Head of caudate nucleus (tissue), 42 donors: ENCODE data around the gene IGF2BP3.

Experiments
- DNase-seq, 42 donors: peaks; one replicate each; pipeline versions ENCODE4 v3.0.0 to v3.0.0-alpha.2; 2020 to 2021; ENCODE audit warnings: mixed read lengths in 7 of 42
- intact Hi-C: fragments of 100-400 bp; cut with DNase I; formaldehyde crosslinking; loops from one replicate; pipeline ENCODE4 v1.15.0; 2022

The IGF2BP3 gene

DNA sequence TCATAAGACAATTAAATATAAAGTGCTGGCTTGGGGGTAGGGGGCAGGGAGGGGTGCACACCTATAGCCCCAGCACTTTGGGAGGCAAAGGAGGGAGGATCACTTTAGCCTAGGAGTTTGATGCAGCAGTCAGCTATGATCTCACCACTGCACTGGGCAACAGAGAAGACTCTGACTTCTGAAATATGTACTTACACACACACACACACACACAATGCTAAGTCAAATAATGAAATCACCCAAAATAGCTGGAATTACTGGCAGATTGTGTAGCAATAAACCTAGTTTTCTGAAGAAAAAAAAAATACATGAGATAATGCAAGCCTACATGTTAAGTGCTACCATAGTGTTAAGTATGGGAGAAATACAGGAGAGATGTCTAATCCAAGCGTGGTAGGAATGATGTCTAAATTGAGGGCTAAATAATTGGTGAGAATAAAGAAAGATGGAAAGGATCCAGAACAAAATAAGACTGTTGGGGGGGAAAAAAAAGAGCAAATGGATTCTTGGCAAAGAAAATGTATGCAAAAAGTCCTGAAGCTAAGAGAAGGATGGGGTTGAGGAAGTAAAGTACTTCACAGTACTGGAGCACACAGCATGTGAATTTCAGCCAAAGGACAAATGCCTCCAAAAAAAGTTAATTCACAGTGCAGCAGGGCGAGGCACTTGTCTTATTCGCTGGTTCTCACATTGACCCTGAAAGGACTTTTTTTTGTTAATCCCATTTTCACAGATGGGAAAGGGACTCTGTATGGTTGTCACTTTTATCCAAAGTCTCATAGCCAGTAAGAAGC is 73.9 kb downstream of the IGF2BP3 start:
- intact Hi-C loops, result no loop called here

DNA sequence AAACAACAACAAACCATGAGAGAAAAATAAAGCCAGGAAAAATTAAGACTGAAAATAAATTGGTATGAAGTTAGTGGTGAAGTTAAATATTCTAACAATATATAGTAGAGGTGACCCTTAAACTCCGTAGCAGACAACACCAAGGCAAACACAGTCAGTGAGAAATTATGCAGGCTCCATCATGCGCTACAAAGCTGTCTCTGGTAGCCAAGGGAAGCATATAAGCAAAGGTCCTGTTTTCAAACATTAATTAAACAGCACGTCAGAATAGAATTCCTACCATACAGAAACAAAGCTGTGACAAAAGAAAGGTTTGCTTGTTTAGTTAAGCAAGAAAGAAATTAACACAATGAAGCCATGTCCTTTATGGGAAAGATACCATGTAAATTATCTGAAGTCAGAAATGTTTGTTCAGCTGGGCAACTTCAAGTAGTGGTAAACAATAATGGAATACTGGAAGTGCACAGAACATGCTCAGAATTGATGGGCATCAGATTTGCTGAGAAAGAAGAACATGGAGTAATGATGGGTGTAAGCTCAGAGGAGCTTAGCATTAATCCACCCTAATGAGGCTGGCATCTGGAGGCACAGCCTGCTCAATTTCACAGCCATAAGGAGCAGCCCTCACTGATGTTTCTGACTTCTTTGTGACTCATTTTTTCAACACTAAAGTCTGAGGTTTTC is 75.7 kb downstream of the IGF2BP3 start:
- no peak for DNase-seq
- intact Hi-C loops, result no loop called here

More for the DNA sequence above, 73.9 kb downstream of the IGF2BP3 start:
- DNase-seq, result no peak

GRCh38 chr7:23393636-23394035 is 76.7 kb downstream of the IGF2BP3 start:
- intact Hi-C loops, result no loop called here
- DNase-seq, result no peak

DNA sequence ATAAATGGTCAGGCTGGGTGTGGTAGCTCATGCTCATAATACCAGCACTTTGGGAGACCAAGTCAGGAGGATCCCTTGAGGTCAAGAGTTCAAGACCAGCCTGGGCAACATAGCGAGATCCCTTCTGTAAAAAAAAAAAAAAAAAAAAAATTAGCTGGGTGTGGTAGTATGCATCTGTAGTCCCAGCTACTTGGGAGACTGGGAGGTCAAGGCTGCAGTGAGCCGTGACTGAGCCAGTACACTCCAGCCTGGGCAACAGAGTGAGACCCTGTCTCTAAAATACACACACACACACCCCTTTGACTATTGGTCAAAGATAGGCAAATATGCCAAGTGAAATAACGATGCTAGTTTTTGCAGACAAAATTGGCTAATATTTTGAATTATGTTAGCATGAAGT is 80.6 kb downstream of the IGF2BP3 start:
- intact Hi-C loops, result no loop called here
- DNase-seq, result no peak

GRCh38 chr7:23387583-23387982 is 82.7 kb downstream of the IGF2BP3 start:
- no peak for DNase-seq
- intact Hi-C loops, result no loop called here

GRCh38 chr7:23385140-23385539 is 85.2 kb downstream of the IGF2BP3 start:
- intact Hi-C loops, result no loop called here
- DNase-seq, result no peak

- DNase-seq, result no peak
- intact Hi-C loops, result no loop called here
Measured at GRCh38 chr7:23383225-23383624, 87.1 kb downstream of the IGF2BP3 start.

DNA sequence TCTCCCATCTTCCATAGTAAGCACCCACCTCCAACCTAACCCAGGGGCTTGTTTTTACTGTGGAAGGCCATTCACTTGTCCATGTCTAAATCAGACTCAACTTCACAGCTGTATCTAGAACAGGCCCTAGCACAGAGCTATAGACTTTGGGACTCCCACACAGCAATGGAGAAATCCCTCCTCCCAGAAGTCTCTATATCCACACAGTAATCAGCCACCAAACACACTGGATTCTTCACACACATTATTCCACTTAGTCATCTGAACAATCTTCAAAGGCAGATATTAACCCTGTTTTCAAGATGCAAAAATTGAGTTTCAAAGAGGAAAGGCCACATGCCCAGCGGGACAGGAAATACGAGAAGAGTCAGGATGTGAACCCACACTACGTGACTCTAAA is 89.3 kb downstream of the IGF2BP3 start:
- intact Hi-C loops, result no loop called here
- no peak for DNase-seq

GRCh38 chr7:23380556-23380955 is 89.7 kb downstream of the IGF2BP3 start:
- intact Hi-C loops, result no loop called here

GRCh38 chr7:23378996-23379395 is 91.3 kb downstream of the IGF2BP3 start:
- intact Hi-C loops, result no loop called here
- no peak for DNase-seq

More at GRCh38 chr7:23380556-23380955, 89.7 kb downstream of the IGF2BP3 start:
- no peak for DNase-seq

- intact Hi-C loops, result no loop called here
- no peak for DNase-seq
Measured at GRCh38 chr7:23377134-23377533, 93.2 kb downstream of the IGF2BP3 start.

- intact Hi-C loops, result no loop called here
- no peak for DNase-seq
Measured at GRCh38 chr7:23373151-23374004, 96.9 kb downstream of the IGF2BP3 start.

DNA sequence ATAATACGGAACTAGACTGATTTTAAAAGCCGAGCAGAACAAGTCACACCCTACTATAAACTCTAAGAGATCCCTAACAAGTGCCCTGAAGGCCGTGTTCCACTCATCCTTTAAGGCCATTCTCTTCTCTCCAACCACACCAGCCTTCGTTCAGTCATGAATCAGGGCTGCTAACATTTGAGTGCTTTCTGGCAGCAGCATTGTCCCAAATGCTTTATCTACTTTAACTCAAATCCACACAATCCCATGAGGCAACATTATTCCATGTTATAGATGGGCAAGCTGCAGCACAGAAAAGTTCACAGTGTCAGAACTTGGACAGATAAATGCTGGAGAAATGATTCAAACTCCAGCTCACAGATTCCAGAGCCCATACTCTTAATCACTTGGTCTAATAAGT is 97.7 kb downstream of the IGF2BP3 start:
- intact Hi-C loops, result no loop called here
- no peak for DNase-seq

- intact Hi-C loops, result no loop called here
- DNase-seq, result no peak
Measured at GRCh38 chr7:23371654-23372053, 98.6 kb downstream of the IGF2BP3 start.

DNA sequence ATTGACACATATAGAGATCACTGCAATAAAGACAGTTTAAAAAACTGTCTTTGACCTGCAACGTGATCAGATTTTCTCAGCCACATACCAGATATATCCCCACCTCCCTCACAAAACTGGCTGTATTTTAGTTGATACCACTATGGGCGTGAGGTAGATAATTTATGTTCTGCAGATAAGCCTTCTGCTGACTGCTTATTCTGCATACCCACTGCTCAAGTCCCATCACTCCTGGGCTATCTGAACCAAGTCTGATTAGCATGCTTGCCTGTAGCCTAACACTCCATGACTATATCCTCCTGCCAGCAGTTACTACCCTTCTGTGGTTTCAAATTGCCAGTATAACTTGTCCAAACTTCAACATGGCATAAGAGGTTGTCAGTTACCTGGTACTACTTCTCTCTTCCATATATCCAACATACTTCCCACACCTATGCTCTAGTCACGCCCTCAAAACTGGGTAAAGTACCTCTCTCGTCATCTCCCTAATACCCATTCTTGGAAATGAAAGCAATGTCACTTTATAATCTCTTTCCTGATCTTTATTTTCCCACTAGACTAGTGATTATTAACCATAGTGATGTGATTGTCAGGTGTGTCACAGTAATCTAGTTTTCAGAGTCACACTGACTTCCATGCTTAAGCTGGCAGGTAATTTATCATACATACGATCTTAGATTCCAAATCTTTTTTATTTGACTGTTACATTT is 100.4 kb downstream of the IGF2BP3 start:
- intact Hi-C loops, result no loop called here
- DNase-seq, result no peak

GRCh38 chr7:23369100-23369499 is 101.2 kb downstream of the IGF2BP3 start:
- no peak for DNase-seq
- intact Hi-C loops, result no loop called here

- intact Hi-C loops, result no loop called here
- DNase-seq, result no peak
Measured at GRCh38 chr7:23358152-23358674, 112.1 kb downstream of the IGF2BP3 start.

- intact Hi-C loops, result no loop called here
- DNase-seq, result peak in 2 of 42 donors; percentile 3 to 6
Measured at GRCh38 chr7:23357190-23358093, 112.8 kb downstream of the IGF2BP3 start.
